ENCODE results near the gene SCNN1A. TPM values are rescaled to one million over a fixed set of nuclear protein-coding genes. Genes with fewer than 3 reads are reported as not detected.

The SCNN1A gene
- total RNA-seq, 5 donors from 2014 or later (not counting 1 experiment from before 2014, with no cell fraction given): 1.0 to 3.4 (median 2.6) TPM

DNA sequence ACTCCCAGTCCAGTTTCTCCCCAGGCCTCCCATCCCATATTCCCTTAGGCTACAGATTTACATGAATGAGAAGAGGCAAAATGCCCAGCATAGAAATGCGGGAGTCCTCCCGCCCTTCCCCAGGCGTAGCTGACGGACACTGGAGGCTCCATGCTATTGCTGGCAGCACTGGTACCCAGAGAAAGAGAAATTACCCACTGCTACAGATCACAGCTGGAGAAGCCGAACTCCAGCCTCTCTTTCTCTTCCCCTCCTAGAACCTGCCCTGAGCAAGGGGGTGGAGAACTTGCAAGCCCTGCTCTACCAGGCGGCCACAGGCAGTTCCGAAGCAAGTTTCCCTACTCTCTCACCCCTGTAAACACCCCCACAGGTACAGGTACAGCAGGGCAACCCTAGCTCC, 12.2 kb upstream of the SCNN1A start:
- Mint-ChIP-seq H3K36me3 (no peaks in the 10 kb centered on the region), H3K27me3 (peaks cover 9 to 18% of the 10 kb centered on the region in 2 donors), H3K9me3 (no peaks in the 10 kb centered on the region), H3K4me3 (no peak overlapping the region), H3K27ac (no peak overlapping the region), H3K4me1 (peaks cover 3 to 7% (median 5%) of the 10 kb centered on the region in 3 donors)
- 94% methylated on average over 2 of the region's 7 CpGs for WGBS (ENCODE audit: insufficient coverage)
- ChIA-PET POLR2A (no interaction called here), CTCF (no interaction called here)
- no peak for DNase-seq
- no peaks in the 10 kb centered on the region for H3K9me3 ChIP-seq
- peaks cover 0 to 12% of the 10 kb centered on the region in 2 experiments for H3K4me1 ChIP-seq (ENCODE audit: control insufficient read depth in 1 of 2, extremely low read depth in 1 of 2, insufficient read depth in 2 of 2, low read length in 2 of 2)
- ATAC-seq (replicated peaks in 1 of 4): no peak
- no peaks in the 10 kb centered on the region for H3K36me3 ChIP-seq (ENCODE audit: control insufficient read depth in 2 of 2, extremely low read depth in 1 of 2, insufficient read depth in 1 of 2, low read length in 1 of 2)
- H3K27ac ChIP-seq (ENCODE audit: low read length): no peak overlapping the region
- no peak overlapping the region for H3K4me3 ChIP-seq (ENCODE audit: control insufficient read depth in 1 of 2, extremely low read depth in 1 of 2, low read length in 1 of 2)
- H3K27me3 ChIP-seq (replicated peaks in 1 of 2; ENCODE audit: control insufficient read depth in 2 of 2, extremely low read depth in 1 of 2, insufficient read depth in 2 of 2, low read length in 1 of 2): peaks cover 0 to 35% of the 10 kb centered on the region in 2 experiments

DNA sequence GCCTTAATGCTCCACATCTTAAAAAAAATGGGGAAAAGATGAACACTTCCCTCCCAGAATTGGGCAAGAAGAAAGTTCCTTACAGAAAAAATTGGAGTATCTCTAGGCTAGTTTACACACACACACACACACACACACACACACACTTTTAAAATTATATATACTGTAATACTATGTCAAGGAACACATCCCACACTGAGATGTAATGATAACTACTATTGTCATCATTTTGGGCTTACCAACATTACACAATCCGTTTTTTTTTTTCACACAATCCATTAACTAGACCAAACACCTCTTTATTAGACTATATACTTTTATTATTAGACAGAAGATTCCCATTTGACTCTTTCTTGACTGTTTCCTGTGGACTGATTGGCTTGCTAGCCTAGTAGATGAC, 11.1 kb upstream of the SCNN1A start:
- H3K36me3 ChIP-seq (ENCODE audit: control insufficient read depth in 2 of 2, extremely low read depth in 1 of 2, insufficient read depth in 1 of 2, low read length in 1 of 2): no peaks in the 10 kb centered on the region
- no CpG with 5 or more reads among the region's 1 CpG for WGBS (ENCODE audit: insufficient coverage)
- DNase-seq: no peak
- peaks cover 0 to 12% of the 10 kb centered on the region in 2 experiments for H3K4me1 ChIP-seq (ENCODE audit: control insufficient read depth in 1 of 2, extremely low read depth in 1 of 2, insufficient read depth in 2 of 2, low read length in 2 of 2)
- CTCF ChIA-PET: no interaction called here
- H3K4me3 ChIP-seq (ENCODE audit: control insufficient read depth in 1 of 2, extremely low read depth in 1 of 2, low read length in 1 of 2): no peak overlapping the region
- ATAC-seq (replicated peaks in 1 of 4): no peak
- no peak overlapping the region for H3K4me3 Mint-ChIP-seq
- H3K9me3 ChIP-seq: no peaks in the 10 kb centered on the region
- no peak overlapping the region for H3K27ac Mint-ChIP-seq
- POLR2A ChIA-PET: no interaction called here
- no peaks in the 10 kb centered on the region for H3K9me3 Mint-ChIP-seq
- peaks cover 16 to 25% of the 10 kb centered on the region in 2 donors for H3K27me3 Mint-ChIP-seq
- no peak overlapping the region for H3K27ac ChIP-seq (ENCODE audit: low read length)
- peaks cover 3 to 7% (median 5%) of the 10 kb centered on the region in 3 donors for H3K4me1 Mint-ChIP-seq
- H3K27me3 ChIP-seq (replicated peaks in 1 of 2; ENCODE audit: control insufficient read depth in 2 of 2, extremely low read depth in 1 of 2, insufficient read depth in 2 of 2, low read length in 1 of 2): peaks cover 0 to 39% of the 10 kb centered on the region in 2 experiments
- H3K36me3 Mint-ChIP-seq: no peaks in the 10 kb centered on the region

DNA sequence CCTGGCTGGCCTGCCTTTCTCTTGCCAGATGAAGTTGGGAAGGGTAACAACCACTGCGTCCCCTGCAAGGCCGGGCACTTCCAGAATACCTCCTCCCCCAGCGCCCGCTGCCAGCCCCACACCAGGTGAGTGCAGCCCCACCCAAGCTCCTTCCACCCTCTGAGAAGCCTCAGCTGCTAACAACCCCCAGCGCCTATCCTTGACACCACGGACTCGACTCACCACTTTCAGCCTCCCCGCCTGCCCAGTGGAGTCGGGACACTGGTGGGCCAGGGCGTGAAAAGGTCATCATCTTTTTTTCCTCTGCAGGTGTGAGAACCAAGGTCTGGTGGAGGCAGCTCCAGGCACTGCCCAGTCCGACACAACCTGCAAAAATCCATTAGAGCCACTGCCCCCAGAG, 10.7 kb upstream of the SCNN1A start:
- Histone ChIP-seq H3K4me1 (ENCODE audit: control insufficient read depth in 1 of 2, extremely low read depth in 1 of 2, insufficient read depth in 2 of 2, low read length in 2 of 2) (peaks cover 0 to 12% of the 10 kb centered on the region in 2 experiments), H3K36me3 (ENCODE audit: control insufficient read depth in 2 of 2, extremely low read depth in 1 of 2, insufficient read depth in 1 of 2, low read length in 1 of 2) (no peaks in the 10 kb centered on the region), H3K27me3 (replicated peaks in 1 of 2; ENCODE audit: control insufficient read depth in 2 of 2, extremely low read depth in 1 of 2, insufficient read depth in 2 of 2, low read length in 1 of 2) (peaks cover 0 to 44% of the 10 kb centered on the region in 2 experiments), H3K9me3 (no peaks in the 10 kb centered on the region), H3K27ac (ENCODE audit: low read length) (no peak overlapping the region), H3K4me3 (ENCODE audit: control insufficient read depth in 1 of 2, extremely low read depth in 1 of 2, low read length in 1 of 2) (no peak overlapping the region)
- H3K9me3 Mint-ChIP-seq: no peaks in the 10 kb centered on the region
- CTCF ChIA-PET: no interaction called here
- H3K36me3 Mint-ChIP-seq: no peaks in the 10 kb centered on the region
- DNase-seq: no peak
- POLR2A ChIA-PET: interaction anchor here in 1 of 2 donors (0.7 kb wide), 1 partner anchor 501 kb away, joined by 3 read pairs; no protein-coding TSS in a partner anchor
- H3K27me3 Mint-ChIP-seq: peaks cover 16 to 30% of the 10 kb centered on the region in 2 donors
- ATAC-seq (replicated peaks in 1 of 4): no peak
- H3K4me1 Mint-ChIP-seq: peaks cover 3 to 7% (median 5%) of the 10 kb centered on the region in 3 donors
- H3K27ac Mint-ChIP-seq: no peak overlapping the region
- no peak overlapping the region for H3K4me3 Mint-ChIP-seq
- WGBS (ENCODE audit: insufficient coverage): 83% methylated on average over 7 of the region's 11 CpGs

DNA sequence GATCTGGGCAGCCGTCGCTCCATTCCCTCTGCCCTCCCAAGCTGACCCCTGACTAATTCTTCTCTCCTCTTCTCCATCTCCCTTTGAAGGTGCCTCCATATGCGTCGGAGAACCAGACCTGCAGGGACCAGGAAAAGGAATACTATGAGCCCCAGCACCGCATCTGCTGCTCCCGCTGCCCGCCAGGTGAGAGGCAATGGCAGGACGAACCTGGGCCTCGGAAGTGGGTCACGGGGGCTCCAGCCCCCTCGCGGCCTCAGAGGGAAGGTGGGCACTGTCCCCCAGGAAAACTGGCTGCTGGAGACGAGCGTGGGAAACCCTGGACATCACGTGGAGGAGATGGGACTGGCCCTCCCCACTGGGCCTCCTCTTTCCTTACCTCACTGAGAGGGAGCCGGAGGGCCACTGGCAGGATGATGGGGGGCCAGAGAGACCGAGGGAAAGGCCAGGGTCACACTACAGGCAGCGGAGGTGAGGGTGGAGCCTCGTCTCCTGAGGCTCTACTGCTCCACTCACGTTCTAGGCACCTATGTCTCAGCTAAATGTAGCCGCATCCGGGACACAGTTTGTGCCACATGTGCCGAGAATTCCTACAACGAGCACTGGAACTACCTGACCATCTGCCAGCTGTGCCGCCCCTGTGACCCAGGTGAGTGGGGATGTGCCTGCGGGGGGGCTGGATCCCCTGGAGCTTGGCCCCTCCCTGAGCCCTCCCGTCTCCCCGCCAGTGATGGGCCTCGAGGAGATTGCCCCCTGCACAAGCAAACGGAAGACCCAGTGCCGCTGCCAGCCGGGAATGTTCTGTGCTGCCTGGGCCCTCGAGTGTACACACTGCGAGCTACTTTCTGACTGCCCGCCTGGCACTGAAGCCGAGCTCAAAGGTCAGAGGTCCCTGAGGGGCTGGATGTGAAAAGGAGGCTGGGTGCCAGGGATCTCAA, 9.4 kb upstream of the SCNN1A start:
- CTCF ChIA-PET: interaction anchor here (0.6 to 0.7 kb wide), 3 partner anchors 215 to 540 kb away, joined by 3 to 8 read pairs (median 3); no protein-coding TSS in a partner anchor
- peak overlapping the region in 1 of 3 donors; percentile 44 for H3K4me3 Mint-ChIP-seq
- POLR2A ChIA-PET: interaction anchor here in 1 of 2 donors (0.6 kb wide), 2 partner anchors 10 to 36 kb away, joined by 3 read pairs; no protein-coding TSS in a partner anchor

DNA sequence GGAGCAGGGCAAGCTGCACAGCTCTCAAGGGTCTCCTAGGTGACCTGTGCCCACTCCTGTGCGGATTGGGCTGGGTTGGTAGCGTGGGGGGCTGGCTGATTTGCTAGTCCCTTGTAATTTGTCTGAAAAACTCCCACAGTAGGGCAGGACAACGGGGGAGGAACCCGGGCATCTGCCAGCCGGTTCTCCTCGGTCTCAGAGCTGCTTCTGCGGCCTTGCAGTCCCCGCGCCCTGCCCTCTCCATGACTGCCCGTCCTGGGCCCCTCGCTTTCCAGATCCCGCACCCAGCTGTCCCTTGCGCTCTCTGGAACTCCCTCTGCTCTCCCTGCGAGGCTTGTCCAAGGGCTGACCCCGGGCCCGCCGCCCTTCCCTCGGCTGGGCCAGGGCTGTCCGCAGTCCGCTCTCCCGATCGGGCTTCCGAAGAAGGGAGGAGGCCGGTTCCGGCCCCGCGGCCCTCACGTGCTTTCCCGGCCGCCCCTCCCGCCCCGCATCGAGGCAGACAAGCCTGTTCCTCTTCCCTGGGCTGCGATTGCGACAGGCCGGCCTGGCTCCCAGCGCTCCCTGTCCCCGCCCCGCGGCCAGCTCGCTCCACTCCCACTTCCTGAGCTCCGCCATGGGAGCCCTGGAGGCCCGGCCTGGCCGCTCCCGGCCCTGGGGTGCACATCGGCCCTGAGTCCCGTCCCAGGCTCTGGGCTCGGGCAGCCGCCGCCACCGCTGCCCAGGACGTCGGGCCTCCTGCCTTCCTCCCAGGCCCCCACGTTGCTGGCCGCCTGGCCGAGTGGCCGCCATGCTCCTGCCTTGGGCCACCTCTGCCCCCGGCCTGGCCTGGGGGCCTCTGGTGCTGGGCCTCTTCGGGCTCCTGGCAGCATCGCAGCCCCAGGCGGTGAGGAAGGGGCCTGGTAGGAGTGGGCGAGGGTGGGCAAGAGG, 8.5 kb upstream of the SCNN1A start, which contains the start of gene LTBR:
Gene LTBR, plus strand, starts transcription at position 591 of the 927 bp plus-strand sequence. Its CDS starts 197 bp downstream, at position 788.
- Histone ChIP-seq H3K27ac (ENCODE audit: low read length) (no peak within 1 kb of the TSS), H3K36me3 (ENCODE audit: control insufficient read depth in 2 of 2, extremely low read depth in 1 of 2, insufficient read depth in 1 of 2, low read length in 1 of 2) (no peaks in the 10 kb centered on the region)
- DNase-seq: peak in 4 of 35 experiments; percentile 7 to 47 (median 20)

More for the DNA sequence above, 9.4 kb upstream of the SCNN1A start:
- no peaks in the 10 kb centered on the region for H3K36me3 ChIP-seq (ENCODE audit: control insufficient read depth in 2 of 2, extremely low read depth in 1 of 2, insufficient read depth in 1 of 2, low read length in 1 of 2)
- 86% methylated on average over 25 of the region's 36 CpGs for WGBS (ENCODE audit: insufficient coverage)
- no peak for ATAC-seq (replicated peaks in 1 of 4)
- Mint-ChIP-seq H3K27me3 (peaks cover 16 to 32% of the 10 kb centered on the region in 2 donors), H3K4me1 (peaks cover 3 to 7% (median 5%) of the 10 kb centered on the region in 3 donors), H3K9me3 (no peaks in the 10 kb centered on the region), H3K27ac (no peak overlapping the region), H3K36me3 (no peaks in the 10 kb centered on the region)
- H3K4me1 ChIP-seq (ENCODE audit: control insufficient read depth in 1 of 2, extremely low read depth in 1 of 2, insufficient read depth in 2 of 2, low read length in 2 of 2): peaks cover 0 to 12% of the 10 kb centered on the region in 2 experiments
- no peaks in the 10 kb centered on the region for H3K9me3 ChIP-seq
- no peak overlapping the region for H3K27ac ChIP-seq (ENCODE audit: low read length)
- no peak overlapping the region for H3K4me3 ChIP-seq (ENCODE audit: control insufficient read depth in 1 of 2, extremely low read depth in 1 of 2, low read length in 1 of 2)
- DNase-seq: no peak
- peaks cover 0 to 51% of the 10 kb centered on the region in 2 experiments for H3K27me3 ChIP-seq (replicated peaks in 1 of 2; ENCODE audit: control insufficient read depth in 2 of 2, extremely low read depth in 1 of 2, insufficient read depth in 2 of 2, low read length in 1 of 2)

More for the DNA sequence above, 8.5 kb upstream of the SCNN1A start, which contains the start of gene LTBR:
- peaks cover 16 to 32% of the 10 kb centered on the region in 2 donors for H3K27me3 Mint-ChIP-seq
- H3K27ac Mint-ChIP-seq: no peak within 1 kb of the TSS
- H3K4me3 Mint-ChIP-seq: peak within 1 kb of the TSS in 1 of 3 donors; percentile 57
- 33% methylated on average over 55 of the region's 62 CpGs for WGBS (ENCODE audit: insufficient coverage)
- ChIA-PET CTCF (no interaction called here), POLR2A (interaction anchor here in 1 of 2 donors (0.6 kb wide), 1 partner anchor 9 kb away, joined by 3 read pairs; no protein-coding TSS in a partner anchor)
- Histone ChIP-seq H3K27me3 (replicated peaks in 1 of 2; ENCODE audit: control insufficient read depth in 2 of 2, extremely low read depth in 1 of 2, insufficient read depth in 2 of 2, low read length in 1 of 2) (peaks cover 0 to 49% of the 10 kb centered on the region in 2 experiments), H3K9me3 (no peaks in the 10 kb centered on the region), H3K4me1 (ENCODE audit: control insufficient read depth in 1 of 2, extremely low read depth in 1 of 2, insufficient read depth in 2 of 2, low read length in 2 of 2) (peaks cover 0 to 12% of the 10 kb centered on the region in 2 experiments), H3K4me3 (ENCODE audit: control insufficient read depth in 1 of 2, extremely low read depth in 1 of 2, low read length in 1 of 2) (peak within 1 kb of the TSS; percentile 12 to 33)
- ATAC-seq (replicated peaks in 1 of 4): peak in 3 of 4 experiments; percentile 32 to 38 (median 38)
- no peaks in the 10 kb centered on the region for H3K9me3 Mint-ChIP-seq
- H3K36me3 Mint-ChIP-seq: no peaks in the 10 kb centered on the region
- peaks cover 3 to 7% (median 5%) of the 10 kb centered on the region in 3 donors for H3K4me1 Mint-ChIP-seq
